IPS DF 6.9 (cell line): ENCODE results near the gene ALOXE3.

Experiments used
- DNase-seq: peaks from one replicate; pipeline ENCODE4 v3.0.0-alpha.2; 2013; ENCODE audit warnings: low read depth, low spot score
- H3K27ac ChIP-seq: one replicate; pipeline ENCODE4 v1.5.1; 2013; ENCODE audit warnings: low read length, control low read depth
- H3K27me3 ChIP-seq: 2 replicates; pipeline ENCODE4 v1.6.1; 2013; ENCODE audit warnings: mild to moderate bottlenecking, low read length; ENCODE audit not compliant: control insufficient read depth, insufficient read depth
- H3K36me3 ChIP-seq: 2 replicates; pipeline ENCODE4 v1.6.1; 2013; ENCODE audit warnings: low read length; ENCODE audit not compliant: control insufficient read depth, insufficient read depth
- H3K4me1 ChIP-seq: 2 replicates; pipeline ENCODE4 v1.6.1; 2013; ENCODE audit warnings: low read length; ENCODE audit not compliant: control insufficient read depth, insufficient read depth
- H3K4me3 ChIP-seq: 2 replicates; pipeline ENCODE4 v1.5.1; 2013; ENCODE audit warnings: mild to moderate bottlenecking, low read length
- H3K9me3 ChIP-seq: 2 replicates; pipeline ENCODE4 v1.6.1; 2013; ENCODE audit warnings: low read length, inconsistent platforms; ENCODE audit not compliant: control insufficient read depth, insufficient read depth
- WGBS: extraction: QIAGEN DNeasy Blood & Tissue Kit; methylation state at CpG from one replicate; pipeline ENCODE4 v1.1.7; 2013; ENCODE audit warnings: mixed read lengths, missing lambda C conversion rate; ENCODE audit not compliant: insufficient read length, insufficient coverage; 5-methylcytosine and 5-hydroxymethylcytosine counted together

ALOXE3 gene

DNA sequence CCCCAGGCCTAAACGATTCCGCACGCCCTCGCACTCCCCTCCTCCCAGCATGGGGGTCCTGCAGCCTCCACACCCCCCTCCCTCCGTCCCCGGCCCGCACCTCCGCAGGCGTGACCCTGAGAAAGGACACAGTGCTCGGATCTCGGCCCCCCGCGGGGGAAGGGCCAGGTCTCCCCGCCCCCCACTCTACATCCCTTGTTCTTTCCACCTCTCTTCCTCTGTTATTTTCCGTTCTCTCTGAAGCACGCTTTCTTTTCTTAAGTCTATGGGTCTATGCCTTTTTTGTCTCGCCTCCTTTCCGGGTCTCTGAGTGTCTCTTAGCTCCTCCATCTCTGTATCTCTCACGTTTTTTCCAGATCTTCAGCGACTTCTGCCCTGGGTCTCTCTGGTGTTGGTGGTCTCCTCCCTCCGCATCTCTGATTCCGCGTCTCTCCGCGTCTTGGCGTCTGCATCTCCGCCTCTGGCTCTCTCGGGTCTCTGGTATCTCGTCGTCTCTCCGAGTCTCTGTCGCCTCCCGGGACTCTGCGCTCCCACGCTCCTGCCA lies 7.7 kb upstream of the ALOXE3 start:
- Histone ChIP-seq H3K4me3 (peak overlapping the region; percentile 74), H3K9me3 (no peaks in the 10 kb centered on the region), H3K36me3 (no peaks in the 10 kb centered on the region; the same call in 1 of the 2 replicates), H3K4me1 (0 out of 2 replicates have a peak, but pooled peaks cover 3% of the 10 kb centered on the region), H3K27ac (no peak overlapping the region), H3K27me3 (peaks cover 37% of the 10 kb centered on the region)
- WGBS = no CpG with 5 or more reads among the region's 35 CpGs
- DNase-seq = no peak

DNA sequence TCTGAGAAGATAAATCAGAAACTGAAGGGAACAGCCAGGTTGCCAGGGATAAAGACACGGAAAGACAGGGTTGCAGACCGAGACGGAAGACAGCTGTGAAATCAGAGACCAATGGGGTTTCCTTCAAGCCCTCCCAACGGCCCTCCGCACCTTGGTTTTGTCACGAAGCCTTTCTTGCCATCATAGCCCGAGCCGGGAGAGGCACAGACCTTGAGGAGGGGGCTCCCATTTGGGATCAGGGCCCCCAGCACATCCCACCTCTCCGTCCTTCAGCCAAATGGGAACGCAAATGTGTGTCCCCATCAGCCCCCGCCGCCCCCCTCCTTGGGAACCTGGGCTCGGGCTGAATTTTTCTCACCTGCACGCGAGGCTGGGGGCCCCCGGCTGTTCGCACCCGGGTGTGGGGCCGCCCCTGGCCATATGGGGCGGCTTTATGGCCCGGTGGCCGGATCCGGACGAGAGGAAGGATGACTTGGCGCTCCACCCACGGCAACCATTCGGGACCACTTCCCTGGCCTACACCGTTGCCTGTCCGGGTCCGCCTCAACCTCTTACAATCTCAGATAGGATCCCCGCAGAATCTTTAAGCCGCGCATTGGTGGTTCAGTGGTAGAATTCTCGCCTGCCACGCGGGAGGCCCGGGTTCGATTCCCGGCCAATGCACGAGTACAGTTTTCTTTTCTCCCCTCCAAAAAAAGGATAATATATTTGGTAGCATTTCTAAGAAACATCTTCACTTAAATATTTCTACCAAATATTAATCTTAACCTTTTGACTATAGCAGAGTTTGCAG lies 7.0 kb upstream of the ALOXE3 start:
- WGBS = no CpG with 5 or more reads among the region's 40 CpGs
- H3K4me3 ChIP-seq = peak overlapping the region; percentile 74; the same call in 1 of the 2 replicates
- no peaks in the 10 kb centered on the region; the same call in 1 of the 2 replicates for H3K36me3 ChIP-seq
- DNase-seq = no peak
- no peak overlapping the region for H3K27ac ChIP-seq
- H3K27me3 ChIP-seq = peaks cover 37% of the 10 kb centered on the region
- no peaks in the 10 kb centered on the region for H3K9me3 ChIP-seq
- H3K4me1 ChIP-seq = 0 out of 2 replicates have a peak, but pooled peaks cover 3% of the 10 kb centered on the region

DNA sequence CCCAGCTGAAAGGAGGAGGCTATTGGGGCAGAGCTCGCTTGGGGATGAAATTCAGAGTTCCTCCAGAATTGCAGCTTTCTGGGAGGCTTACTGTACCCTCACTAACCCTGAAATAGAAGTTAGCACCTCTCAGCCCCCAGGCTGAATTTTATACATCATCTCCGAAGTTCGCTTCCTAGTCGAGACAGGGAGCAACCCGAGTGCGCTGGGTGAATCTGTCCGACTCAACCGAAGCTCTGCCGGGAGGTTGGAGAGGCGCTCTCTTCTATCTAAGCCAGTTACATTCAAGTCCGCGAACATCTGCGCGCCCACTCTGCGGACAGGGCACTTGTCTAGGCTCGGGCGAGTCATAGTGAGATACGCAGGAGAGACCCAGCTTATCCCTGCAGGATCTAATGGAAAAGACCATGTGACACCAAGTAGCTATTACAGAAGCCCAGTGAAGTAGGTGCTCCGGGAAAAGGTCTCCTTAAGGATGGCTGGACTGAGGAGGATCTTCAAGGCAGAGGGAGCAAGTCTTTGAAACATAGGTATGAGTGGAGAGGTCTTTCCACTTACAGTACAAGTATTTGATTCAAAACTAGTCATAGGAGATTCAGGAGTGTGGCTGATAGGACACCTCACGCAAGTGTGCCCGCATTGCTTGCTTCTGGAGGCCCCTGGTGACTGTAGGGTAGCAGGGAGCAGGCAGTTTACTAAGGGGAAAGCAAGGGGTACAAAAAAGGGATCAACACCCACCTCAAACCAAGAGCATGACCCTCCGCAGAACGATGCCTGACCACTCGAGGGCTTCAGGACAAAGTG lies 6.2 kb upstream of the ALOXE3 start:
- no peaks in the 10 kb centered on the region for H3K9me3 ChIP-seq
- H3K36me3 ChIP-seq = no peaks in the 10 kb centered on the region; the same call in 1 of the 2 replicates
- no CpG with 5 or more reads among the region's 24 CpGs for WGBS
- H3K4me3 ChIP-seq = peak overlapping the region; percentile 73; the same call in 1 of the 2 replicates
- DNase-seq = no peak
- peaks cover 37% of the 10 kb centered on the region for H3K27me3 ChIP-seq
- no peak overlapping the region for H3K27ac ChIP-seq
- H3K4me1 ChIP-seq = 0 out of 2 replicates have a peak, but pooled peaks cover 3% of the 10 kb centered on the region

DNA sequence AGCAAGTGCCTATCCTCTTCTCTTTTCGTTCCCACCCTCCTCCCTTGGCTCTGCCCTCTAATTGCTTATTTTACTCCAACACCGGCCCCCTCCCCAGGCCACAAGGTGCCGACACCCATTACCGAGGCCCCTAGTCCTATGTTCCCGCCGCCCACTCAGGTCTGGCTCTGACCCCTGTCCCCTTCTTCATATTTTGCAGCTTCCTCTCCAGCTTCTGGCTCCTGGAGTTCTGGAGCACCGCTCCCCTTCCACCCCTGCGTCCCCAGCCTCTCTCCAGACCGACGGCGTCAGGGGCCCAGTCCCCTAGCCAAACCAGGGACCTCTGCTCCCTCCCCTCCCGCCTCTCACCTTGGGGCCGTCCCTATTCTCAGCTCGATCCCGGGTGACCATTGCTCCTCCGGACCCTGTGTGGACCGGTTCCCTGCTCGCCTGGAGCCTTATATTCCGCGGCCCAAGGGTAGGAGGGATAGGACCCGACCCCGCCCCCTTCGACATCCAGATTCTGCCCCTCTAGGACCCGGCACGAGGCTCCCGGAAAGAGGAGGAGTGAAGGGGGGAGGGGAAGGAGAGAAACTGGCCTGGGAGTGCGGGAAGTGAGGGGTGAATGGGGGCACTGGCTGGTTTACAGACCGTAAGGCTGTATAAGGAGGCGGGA lies 5.5 kb upstream of the ALOXE3 start, which contains the start of gene HES7:
Gene HES7, minus strand, starts transcription at position 412 of the 655 bp plus-strand sequence. Its CDS starts 22 bp downstream, at position 390.
- peak within 1 kb of the TSS; percentile 73; the same call in 1 of the 2 replicates for H3K4me3 ChIP-seq
- H3K4me1 ChIP-seq = 0 out of 2 replicates have a peak, but pooled peaks cover 3% of the 10 kb centered on the region
- peaks cover 37% of the 10 kb centered on the region for H3K27me3 ChIP-seq
- H3K27ac ChIP-seq = no peak within 1 kb of the TSS
- no peaks in the 10 kb centered on the region; the same call in 1 of the 2 replicates for H3K36me3 ChIP-seq
- H3K9me3 ChIP-seq = no peaks in the 10 kb centered on the region
- DNase-seq = no peak
- no CpG with 5 or more reads among the region's 29 CpGs for WGBS

DNA sequence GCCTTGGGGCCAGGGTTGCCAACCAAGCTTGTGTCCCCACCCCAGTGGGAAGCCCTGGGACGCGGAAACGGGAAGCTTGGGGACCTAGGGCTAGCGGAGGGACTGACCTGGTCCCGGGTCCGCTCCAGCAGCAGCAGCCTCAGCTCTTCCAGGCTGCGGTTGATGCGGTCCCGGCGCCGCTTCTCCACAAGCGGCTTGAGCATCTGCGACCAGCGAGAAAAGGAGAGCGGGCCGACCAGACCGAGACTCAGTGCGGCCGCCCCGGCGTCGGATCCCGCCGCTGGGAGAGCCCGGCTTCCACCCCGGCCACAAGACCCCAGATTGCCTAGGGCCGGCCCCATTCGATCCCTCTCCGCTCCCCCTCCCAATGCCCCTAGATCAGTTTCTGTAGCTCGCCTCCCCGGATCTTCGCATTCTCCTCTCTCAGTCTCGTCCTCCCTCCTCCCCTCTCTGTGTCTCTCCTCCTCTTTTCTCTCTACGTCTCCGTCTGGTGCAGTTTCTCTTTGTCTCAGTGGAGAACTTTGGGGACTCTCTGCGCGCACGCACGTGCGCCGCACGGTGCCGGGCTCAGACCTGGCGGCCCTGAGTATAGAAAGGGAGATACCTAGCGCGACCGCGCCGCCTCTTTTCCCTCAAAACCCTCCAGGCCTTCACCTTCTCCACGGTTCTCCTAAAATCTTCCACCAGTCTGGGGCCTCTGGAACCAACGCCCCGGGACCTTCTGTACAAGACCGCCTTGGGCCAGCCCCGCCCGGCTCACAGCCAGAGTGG lies 4.8 kb upstream of the ALOXE3 start:
- no peak overlapping the region for H3K27ac ChIP-seq
- H3K27me3 ChIP-seq = peaks cover 36% of the 10 kb centered on the region
- no peak for DNase-seq
- 0 out of 2 replicates have a peak, but pooled peaks cover 3% of the 10 kb centered on the region for H3K4me1 ChIP-seq
- no CpG with 5 or more reads among the region's 55 CpGs for WGBS
- no peaks in the 10 kb centered on the region for H3K9me3 ChIP-seq
- no peaks in the 10 kb centered on the region; the same call in 1 of the 2 replicates for H3K36me3 ChIP-seq
- H3K4me3 ChIP-seq = peak overlapping the region; percentile 73; the same call in 1 of the 2 replicates

DNA sequence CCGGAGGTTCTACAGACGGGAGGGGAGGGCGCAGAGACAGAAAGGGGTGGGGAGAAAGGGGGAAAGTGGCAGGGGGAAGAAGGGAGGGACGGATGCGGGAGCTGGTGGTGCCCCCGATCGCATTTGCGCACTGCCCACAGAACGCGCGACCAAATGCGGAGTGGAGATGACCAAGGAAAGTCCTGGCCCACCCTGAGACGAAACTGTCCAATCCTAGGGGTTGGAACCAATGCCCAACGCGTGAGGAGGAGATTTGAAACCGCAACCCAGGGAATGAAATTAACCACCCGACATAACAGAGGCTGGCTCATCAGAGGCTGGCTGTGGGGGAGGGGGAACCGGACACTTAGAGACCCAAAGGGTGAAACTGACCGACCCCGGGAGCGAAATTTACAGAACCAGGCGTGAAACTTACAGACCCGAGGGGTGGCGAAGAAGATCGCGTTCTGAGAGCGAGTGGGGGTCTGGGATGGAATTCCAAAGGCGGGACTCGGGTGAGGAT lies 4.2 kb upstream of the ALOXE3 start:
- no peaks in the 10 kb centered on the region; the same call in 1 of the 2 replicates for H3K36me3 ChIP-seq
- WGBS = no CpG with 5 or more reads among the region's 29 CpGs
- H3K27ac ChIP-seq = no peak overlapping the region
- H3K4me3 ChIP-seq = peak overlapping the region; percentile 73; the same call in 1 of the 2 replicates
- no peak for DNase-seq
- H3K4me1 ChIP-seq = 0 out of 2 replicates have a peak, but pooled peaks cover 3% of the 10 kb centered on the region
- peaks cover 38% of the 10 kb centered on the region for H3K27me3 ChIP-seq
- H3K9me3 ChIP-seq = no peaks in the 10 kb centered on the region

DNA sequence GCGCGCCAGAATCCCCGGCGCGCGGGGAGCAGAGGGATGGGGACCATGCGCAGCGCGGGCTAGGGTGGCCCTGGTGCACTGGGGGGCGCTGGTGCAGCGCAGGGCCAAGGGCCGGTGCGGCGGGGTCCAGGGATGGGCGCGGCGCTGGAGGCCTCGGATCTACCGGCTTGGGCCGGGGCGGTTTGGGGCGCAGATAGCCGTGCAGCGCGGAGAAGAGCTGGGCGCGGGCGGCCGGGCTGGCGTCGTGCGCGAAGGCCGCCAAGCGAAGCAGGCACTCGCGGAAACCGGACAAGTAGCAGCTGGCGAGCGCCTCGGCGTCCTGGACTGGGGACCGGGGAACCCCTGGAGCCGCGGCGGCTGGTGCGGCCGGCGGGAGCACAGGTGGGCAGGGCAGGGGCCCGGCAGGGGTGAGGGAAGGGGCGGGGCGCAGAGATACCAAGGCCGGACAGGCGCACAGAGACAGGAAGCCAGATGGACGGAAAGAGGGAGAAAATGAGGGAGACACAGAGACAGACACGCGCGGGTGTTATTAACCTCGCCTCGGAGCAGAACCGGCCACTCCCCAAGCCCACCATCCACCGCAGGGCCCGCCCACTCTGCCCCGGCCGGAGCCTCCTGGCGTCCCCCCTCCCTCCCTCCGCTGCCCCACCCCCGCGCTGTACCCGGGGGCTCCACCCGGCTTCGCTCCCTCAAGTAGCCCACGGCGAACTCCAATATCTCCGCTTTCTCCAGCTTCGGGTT lies 3.5 kb upstream of the ALOXE3 start:
- Histone ChIP-seq H3K27ac (no peak overlapping the region), H3K9me3 (no peaks in the 10 kb centered on the region), H3K4me3 (peak overlapping the region; percentile 73), H3K27me3 (peaks cover 39% of the 10 kb centered on the region), H3K4me1 (0 out of 2 replicates have a peak, but pooled peaks cover 3% of the 10 kb centered on the region), H3K36me3 (no peaks in the 10 kb centered on the region; the same call in 1 of the 2 replicates)
- WGBS = no CpG with 5 or more reads among the region's 76 CpGs
- DNase-seq = no peak

DNA sequence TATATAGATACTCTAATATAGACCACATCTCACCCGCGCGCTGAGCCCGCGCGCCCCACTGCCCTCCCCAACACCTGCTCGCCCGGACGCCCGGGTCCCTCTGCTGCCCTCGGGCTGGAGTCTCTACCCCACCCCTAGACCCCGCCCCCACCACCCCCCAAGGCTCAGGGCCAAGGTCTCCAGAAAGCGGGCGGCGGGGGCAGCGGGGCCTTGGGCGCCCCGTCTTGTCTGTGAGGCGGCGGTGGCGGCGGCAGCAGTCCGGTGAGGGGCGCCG lies 3.0 kb upstream of the ALOXE3 start:
- no peak for DNase-seq
- Histone ChIP-seq H3K27me3 (peaks cover 44% of the 10 kb centered on the region), H3K4me3 (peak overlapping the region; percentile 73; the same call in 1 of the 2 replicates), H3K9me3 (no peaks in the 10 kb centered on the region), H3K27ac (no peak overlapping the region), H3K4me1 (0 out of 2 replicates have a peak, but pooled peaks cover 3% of the 10 kb centered on the region), H3K36me3 (no peaks in the 10 kb centered on the region; the same call in 1 of the 2 replicates)
- WGBS = no CpG with 5 or more reads among the region's 25 CpGs
